ENCODE data around the gene MAPK4.
"Not testable (repeated sequence)": the region's sequence is repeated elsewhere in the genome, so short reads cannot be mapped to it uniquely, and the experiment has no call there.

MAPK4 gene

DNA sequence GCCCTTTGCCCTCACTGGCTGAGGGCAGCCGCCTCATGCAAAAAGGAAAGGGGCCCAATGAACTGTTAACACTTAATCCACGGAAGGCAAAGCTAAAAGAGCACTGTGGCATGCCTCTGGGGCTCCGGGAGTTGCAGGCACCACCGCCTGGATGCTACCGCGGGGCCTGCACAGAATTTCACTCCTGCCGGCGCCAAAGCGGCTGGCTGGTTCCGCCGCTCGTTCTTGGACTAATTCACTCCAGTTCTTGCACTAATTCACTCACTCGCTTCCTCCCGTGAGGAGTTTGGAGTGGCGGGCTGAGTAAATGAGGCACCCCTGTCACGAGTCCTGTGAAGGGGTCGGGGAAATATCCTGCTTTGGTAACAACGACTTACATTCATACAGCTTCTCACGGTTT is 14.0 kb upstream of the MAPK4 start:
- no peaks in the 10 kb centered on the region for H3K27me3 ChIP-seq (ENCODE audit: insufficient read depth, low read length)
- no peaks in the 10 kb centered on the region for H3K9me3 ChIP-seq (ENCODE audit: low read length)
- TF ChIP-seq EZH2 (IDR thresholded peaks at IDR 0.05; ENCODE audit: borderline replicate concordance, low read length), result no peak
- TF ChIP-seq, protein P1, sequence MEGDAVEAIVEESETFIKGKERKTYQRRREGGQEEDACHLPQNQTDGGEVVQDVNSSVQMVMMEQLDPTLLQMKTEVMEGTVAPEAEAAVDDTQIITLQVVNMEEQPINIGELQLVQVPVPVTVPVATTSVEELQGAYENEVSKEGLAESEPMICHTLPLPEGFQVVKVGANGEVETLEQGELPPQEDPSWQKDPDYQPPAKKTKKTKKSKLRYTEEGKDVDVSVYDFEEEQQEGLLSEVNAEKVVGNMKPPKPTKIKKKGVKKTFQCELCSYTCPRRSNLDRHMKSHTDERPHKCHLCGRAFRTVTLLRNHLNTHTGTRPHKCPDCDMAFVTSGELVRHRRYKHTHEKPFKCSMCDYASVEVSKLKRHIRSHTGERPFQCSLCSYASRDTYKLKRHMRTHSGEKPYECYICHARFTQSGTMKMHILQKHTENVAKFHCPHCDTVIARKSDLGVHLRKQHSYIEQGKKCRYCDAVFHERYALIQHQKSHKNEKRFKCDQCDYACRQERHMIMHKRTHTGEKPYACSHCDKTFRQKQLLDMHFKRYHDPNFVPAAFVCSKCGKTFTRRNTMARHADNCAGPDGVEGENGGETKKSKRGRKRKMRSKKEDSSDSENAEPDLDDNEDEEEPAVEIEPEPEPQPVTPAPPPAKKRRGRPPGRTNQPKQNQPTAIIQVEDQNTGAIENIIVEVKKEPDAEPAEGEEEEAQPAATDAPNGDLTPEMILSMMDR (IDR thresholded peaks at IDR 0.05; ENCODE audit: low read length), result no peak
- H3K79me2 ChIP-seq (ENCODE audit: insufficient read depth, low read length), result no peaks in the 10 kb centered on the region
- no peak overlapping the region for H3K9ac ChIP-seq (ENCODE audit: low read length)
- H3K4me2 ChIP-seq (ENCODE audit: low read length), result no peak overlapping the region
- H3F3A ChIP-seq (ENCODE audit: insufficient read depth, low read length), result no peaks in the 10 kb centered on the region
- H3K9me2 ChIP-seq (ENCODE audit: low read depth, low read length), result no peaks in the 10 kb centered on the region
- no peaks in the 10 kb centered on the region for H4K20me1 ChIP-seq (ENCODE audit: insufficient read depth, low read length)
- H3K4me1 ChIP-seq (ENCODE audit: insufficient read depth, low read length, severe bottlenecking), result no peaks in the 10 kb centered on the region
- no peak overlapping the region for H2AFZ ChIP-seq (ENCODE audit: low read length)
- no peak overlapping the region for H3K27ac ChIP-seq (ENCODE audit: low read depth, low read length, poor library complexity, severe bottlenecking)
- no peak overlapping the region for H3K4me3 ChIP-seq (ENCODE audit: low read depth, low read length, poor library complexity, severe bottlenecking)
- no peaks in the 10 kb centered on the region for H3K36me3 ChIP-seq (ENCODE audit: insufficient read depth, low read length)

- Histone ChIP-seq H3K79me2 (ENCODE audit: insufficient read depth, low read length) (no peaks in the 10 kb centered on the region), H3K4me1 (ENCODE audit: insufficient read depth, low read length, severe bottlenecking) (no peaks in the 10 kb centered on the region), H3K36me3 (ENCODE audit: insufficient read depth, low read length) (no peaks in the 10 kb centered on the region), H2AFZ (ENCODE audit: low read length) (no peak overlapping the region), H3F3A (ENCODE audit: insufficient read depth, low read length) (no peaks in the 10 kb centered on the region), H4K20me1 (ENCODE audit: insufficient read depth, low read length) (no peaks in the 10 kb centered on the region), H3K27me3 (ENCODE audit: insufficient read depth, low read length) (no peaks in the 10 kb centered on the region), H3K9ac (ENCODE audit: low read length) (no peak overlapping the region), H3K4me3 (ENCODE audit: low read depth, low read length, poor library complexity, severe bottlenecking) (no peak overlapping the region), H3K9me2 (ENCODE audit: low read depth, low read length) (no peaks in the 10 kb centered on the region), H3K27ac (ENCODE audit: low read depth, low read length, poor library complexity, severe bottlenecking) (no peak overlapping the region), H3K9me3 (ENCODE audit: low read length) (no peaks in the 10 kb centered on the region), H3K4me2 (ENCODE audit: low read length) (no peak overlapping the region)
- TF ChIP-seq, protein P1 (IDR thresholded peaks at IDR 0.05; ENCODE audit: low read length), result no peak
- no peak for TF ChIP-seq EZH2 (IDR thresholded peaks at IDR 0.05; ENCODE audit: borderline replicate concordance, low read length)
Measured at GRCh38 chr18:50548160-50548559, 11.7 kb upstream of the MAPK4 start.

DNA sequence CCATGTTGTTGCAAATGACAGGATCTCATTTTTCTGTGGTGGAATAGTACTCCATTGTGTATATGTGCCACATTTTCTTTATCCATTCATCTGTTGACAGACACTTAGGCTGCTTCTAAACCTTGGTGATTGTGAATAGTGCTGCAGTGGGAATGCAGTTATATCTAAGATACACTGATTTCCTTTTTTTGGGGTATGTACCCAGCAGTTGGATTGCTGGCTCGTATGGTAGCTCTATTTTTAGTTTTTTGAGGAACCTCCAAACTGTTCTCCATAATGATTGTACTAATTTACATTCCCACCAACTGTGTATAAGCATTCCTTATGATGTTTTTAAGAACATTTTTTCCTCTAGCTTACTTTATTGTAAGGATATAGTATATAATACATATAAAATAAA is 8.2 kb upstream of the MAPK4 start:
- not testable (repeated sequence) for H3K9me3 ChIP-seq (ENCODE audit: low read length); H4K20me1 ChIP-seq (ENCODE audit: insufficient read depth, low read length); H3K9ac ChIP-seq (ENCODE audit: low read length); H3K4me3 ChIP-seq (ENCODE audit: low read depth, low read length, poor library complexity, severe bottlenecking); H3K4me1 ChIP-seq (ENCODE audit: insufficient read depth, low read length, severe bottlenecking); H3K36me3 ChIP-seq (ENCODE audit: insufficient read depth, low read length); H3K9me2 ChIP-seq (ENCODE audit: low read depth, low read length); H3K27ac ChIP-seq (ENCODE audit: low read depth, low read length, poor library complexity, severe bottlenecking); H3F3A ChIP-seq (ENCODE audit: insufficient read depth, low read length); H3K79me2 ChIP-seq (ENCODE audit: insufficient read depth, low read length); H3K4me2 ChIP-seq (ENCODE audit: low read length); H3K27me3 ChIP-seq (ENCODE audit: insufficient read depth, low read length); H2AFZ ChIP-seq (ENCODE audit: low read length)

- no peaks in the 10 kb centered on the region for H3K4me1 ChIP-seq (ENCODE audit: insufficient read depth, low read length, severe bottlenecking)
- no peak overlapping the region for H2AFZ ChIP-seq (ENCODE audit: low read length)
- H3K9me3 ChIP-seq (ENCODE audit: low read length), result no peaks in the 10 kb centered on the region
- H3F3A ChIP-seq (ENCODE audit: insufficient read depth, low read length), result no peaks in the 10 kb centered on the region
- no peaks in the 10 kb centered on the region for H3K36me3 ChIP-seq (ENCODE audit: insufficient read depth, low read length)
- no peak overlapping the region for H3K9ac ChIP-seq (ENCODE audit: low read length)
- H3K9me2 ChIP-seq (ENCODE audit: low read depth, low read length), result no peaks in the 10 kb centered on the region
- H4K20me1 ChIP-seq (ENCODE audit: insufficient read depth, low read length), result no peaks in the 10 kb centered on the region
- H3K27ac ChIP-seq (ENCODE audit: low read depth, low read length, poor library complexity, severe bottlenecking), result no peak overlapping the region
- H3K79me2 ChIP-seq (ENCODE audit: insufficient read depth, low read length), result no peaks in the 10 kb centered on the region
- no peak overlapping the region for H3K4me3 ChIP-seq (ENCODE audit: low read depth, low read length, poor library complexity, severe bottlenecking)
- no peaks in the 10 kb centered on the region for H3K27me3 ChIP-seq (ENCODE audit: insufficient read depth, low read length)
- TF ChIP-seq, protein P1 (IDR thresholded peaks at IDR 0.05; ENCODE audit: low read length), result no peak
- no peak for TF ChIP-seq EZH2 (IDR thresholded peaks at IDR 0.05; ENCODE audit: borderline replicate concordance, low read length)
- no peak overlapping the region for H3K4me2 ChIP-seq (ENCODE audit: low read length)
Measured at GRCh38 chr18:50558157-50558556, 1.7 kb upstream of the MAPK4 start.
